Stimulated activated CD4-positive, alpha-beta T cell treated with anti-CD3 and anti-CD28 coated beads, TNF-alpha, amount 100 ng/mL, for 24 hours (primary cell): ENCODE results near the gene FTO.

Experiments used
- DNase-seq, 3 experiments: peaks; one replicate each; pipeline ENCODE4 v3.0.0-alpha.2; 2020; ENCODE audit warnings: low read depth in 3 of 3

The FTO gene

GRCh38 chr16:54076006-54076504 is 372.1 kb downstream of the FTO start:
- DNase-seq, result no peak

- DNase-seq, result no peak
Measured at GRCh38 chr16:54077050-54077821, 373.3 kb downstream of the FTO start.

GRCh38 chr16:54080524-54081008 is 376.6 kb downstream of the FTO start:
- no peak for DNase-seq

GRCh38 chr16:54086791-54087190 is 382.8 kb downstream of the FTO start:
- DNase-seq, result no peak

GRCh38 chr16:54090602-54091001 is 386.6 kb downstream of the FTO start:
- DNase-seq, result no peak

- DNase-seq, result no peak
Measured at GRCh38 chr16:54093281-54093680, 389.3 kb downstream of the FTO start.

GRCh38 chr16:54094641-54095040 is 390.7 kb downstream of the FTO start:
- DNase-seq, result no peak

GRCh38 chr16:54096607-54097006 is 392.7 kb downstream of the FTO start:
- DNase-seq, result no peak

- DNase-seq, result no peak
Measured at GRCh38 chr16:54097774-54098173, 393.8 kb downstream of the FTO start.

- no peak for DNase-seq
Measured at GRCh38 chr16:54098247-54098646, 394.3 kb downstream of the FTO start.

GRCh38 chr16:54099627-54100026 is 395.7 kb downstream of the FTO start:
- DNase-seq, result no peak

GRCh38 chr16:54102888-54103866 is 399.2 kb downstream of the FTO start:
- DNase-seq, result no peak

GRCh38 chr16:54106057-54106456 is 402.1 kb downstream of the FTO start:
- no peak for DNase-seq

GRCh38 chr16:54107583-54108202 is 403.7 kb downstream of the FTO start:
- DNase-seq, result no peak

- no peak for DNase-seq
Measured at GRCh38 chr16:54110016-54110981, 406.3 kb downstream of the FTO start.

GRCh38 chr16:54112451-54113206 is 408.7 kb downstream of the FTO start:
- no peak for DNase-seq

GRCh38 chr16:54115558-54115957 is 411.6 kb downstream of the FTO start:
- DNase-seq, result no peak

GRCh38 chr16:54116124-54116655 is 412.2 kb downstream of the FTO start:
- no peak for DNase-seq

GRCh38 chr16:54118846-54119245 is 414.9 kb downstream of the FTO start:
- no peak for DNase-seq
